ENCODE results near the gene PIK3IP1.

Gene PIK3IP1

GRCh38 chr22:31277741-31278140, 14.5 kb downstream of the PIK3IP1 start:
- Histone ChIP-seq H3K27ac (no peak overlapping the region), H3K9me3 (peaks cover 4% of the 10 kb centered on the region), H3K36me3 (peaks cover 98% of the 10 kb centered on the region), H3K27me3 (no peaks in the 10 kb centered on the region), H3K4me3 (ENCODE audit: low read depth in 1 of 2, low read length in 1 of 2) (no peak overlapping the region), H3K4me1 (ENCODE audit: control insufficient read depth in 1 of 2, insufficient read depth in 1 of 2, low read depth in 1 of 2, low read length in 1 of 2) (peaks cover under 1% of the 10 kb centered on the region in 2 experiments)
- no peak for TF ChIP-seq CTCF (IDR thresholded peaks at IDR 0.05)

- peaks cover 6 to 7% of the 10 kb centered on the region in 2 experiments for H3K4me1 ChIP-seq (ENCODE audit: control insufficient read depth in 1 of 2, insufficient read depth in 1 of 2, low read depth in 1 of 2, low read length in 1 of 2)
- H3K9me3 ChIP-seq: peaks cover 4% of the 10 kb centered on the region
- no peak for TF ChIP-seq CTCF (IDR thresholded peaks at IDR 0.05)
- H3K36me3 ChIP-seq: peaks cover 98% of the 10 kb centered on the region
- H3K27me3 ChIP-seq: no peaks in the 10 kb centered on the region
- H3K4me3 ChIP-seq (ENCODE audit: low read depth in 1 of 2, low read length in 1 of 2): no peak overlapping the region
- H3K27ac ChIP-seq: no peak overlapping the region
These were observed 15.7 kb downstream of the PIK3IP1 start for GRCh38 chr22:31276426-31277167.

GRCh38 chr22:31275576-31275975, 16.7 kb downstream of the PIK3IP1 start:
- Histone ChIP-seq H3K27ac (no peak overlapping the region), H3K4me1 (ENCODE audit: control insufficient read depth in 1 of 2, insufficient read depth in 1 of 2, low read depth in 1 of 2, low read length in 1 of 2) (peaks cover 6 to 7% of the 10 kb centered on the region in 2 experiments), H3K27me3 (no peaks in the 10 kb centered on the region), H3K4me3 (ENCODE audit: low read depth in 1 of 2, low read length in 1 of 2) (no peak overlapping the region), H3K9me3 (peaks cover 4% of the 10 kb centered on the region), H3K36me3 (peaks cover 98% of the 10 kb centered on the region)
- TF ChIP-seq CTCF (IDR thresholded peaks at IDR 0.05): no peak

- Histone ChIP-seq H3K27me3 (no peaks in the 10 kb centered on the region), H3K9me3 (peaks cover 4% of the 10 kb centered on the region), H3K27ac (peak overlapping the region; percentile 1), H3K4me1 (ENCODE audit: control insufficient read depth in 1 of 2, insufficient read depth in 1 of 2, low read depth in 1 of 2, low read length in 1 of 2) (peaks cover 6 to 7% of the 10 kb centered on the region in 2 experiments), H3K36me3 (peaks cover 98% of the 10 kb centered on the region), H3K4me3 (ENCODE audit: low read depth in 1 of 2, low read length in 1 of 2) (no peak overlapping the region)
- TF ChIP-seq CTCF (IDR thresholded peaks at IDR 0.05): no peak
These were observed 17.3 kb downstream of the PIK3IP1 start for GRCh38 chr22:31275018-31275417.

GRCh38 chr22:31274017-31274416, 18.3 kb downstream of the PIK3IP1 start:
- no peaks in the 10 kb centered on the region for H3K9me3 ChIP-seq
- no peaks in the 10 kb centered on the region for H3K27me3 ChIP-seq
- peaks cover 98% of the 10 kb centered on the region for H3K36me3 ChIP-seq
- H3K4me1 ChIP-seq (ENCODE audit: control insufficient read depth in 1 of 2, insufficient read depth in 1 of 2, low read depth in 1 of 2, low read length in 1 of 2): peaks cover 6 to 7% of the 10 kb centered on the region in 2 experiments
- TF ChIP-seq CTCF (IDR thresholded peaks at IDR 0.05): no peak
- H3K4me3 ChIP-seq (ENCODE audit: low read depth in 1 of 2, low read length in 1 of 2): no peak overlapping the region
- no peak overlapping the region for H3K27ac ChIP-seq

Data from neutrophil (primary cell).